Testis (tissue), 3 donors: ENCODE measurements around the gene OST4. TPM values are rescaled to one million over a fixed set of nuclear protein-coding genes. Genes with fewer than 3 reads are reported as not detected.

Experiments
- DNase-seq: peaks from one replicate; pipeline ENCODE4 v3.0.0-alpha.2; 2019
- H3K27ac ChIP-seq, 2 donors: fragments of 200-600 bp; sonication (generic); one replicate each; pipeline ENCODE4 v1.5.1; 2019
- H3K27me3 ChIP-seq: fragments of 200-600 bp; sonication (generic); one replicate; pipeline ENCODE4 v1.5.1; 2019
- H3K36me3 ChIP-seq: fragments of 200-600 bp; sonication (generic); one replicate; pipeline ENCODE4 v1.5.1; 2017; ENCODE audit warnings: low read depth; ENCODE audit errors: missing control alignments
- H3K4me1 ChIP-seq: fragments of 200-600 bp; sonication (generic); one replicate; pipeline ENCODE4 v1.5.1; 2019
- H3K4me3 ChIP-seq, 2 donors: fragments of 200-600 bp; sonication (generic); one replicate each; pipeline ENCODE4 v1.5.1; 2017 to 2019
- H3K9me3 ChIP-seq: fragments of 200-600 bp; sonication (generic); one replicate; pipeline ENCODE4 v1.5.1; 2017
- POLR2A ChIP-seq: fragments of 450-650 bp; IDR thresholded peaks from one replicate; pipeline ENCODE4 v1.6.1; 2017; ENCODE audit warnings: antibody characterized with exemption, mild to moderate bottlenecking, moderate library complexity
- WGBS, 2 donors: methylation state at CpG; one replicate each; pipeline ENCODE4 v1.1.5; 2018; 5-methylcytosine and 5-hydroxymethylcytosine counted together
- intact Hi-C: fragments of 100-400 bp; cut with DNase I; formaldehyde crosslinking; loops from one replicate; pipeline ENCODE4 v1.15.1; 2023; ENCODE audit warnings: low total_unique reads
- polyA plus RNA-seq: library from polyadenylated mRNA; stranded (reverse); fragments of 350-450 nt; fragmentation: Illumina TruSeq; extraction: RNeasy Lipid Tissue Mini Kit (QIAGEN cat#74804); gene quantifications from one replicate; pipeline ENCODE4 v1.2.3, GENCODE V29; 2014; ENCODE audit warnings: low read depth, low replicate concordance; ENCODE audit not compliant: insufficient read depth
- total RNA-seq, 2 donors: library from RNA; depleted of rRNA; stranded (reverse); fragments of >200 nt; gene quantifications; one replicate each; pipeline ENCODE4 v1.2.3, GENCODE V29; 2016
- TF ChIP-seq, protein P1 (sequence below), 3 experiments: fragments of 450-650 bp in 2 of 3; fragments of 200-600 bp in 1 of 3; sonication (generic) in 1 of 3; IDR thresholded peaks; one replicate each; pipeline ENCODE4 v1.5.1; 2016 to 2019; ENCODE audit warnings: antibody characterized with exemption in 3 of 3, mild to moderate bottlenecking in 2 of 3, moderate library complexity in 1 of 3

The OST4 gene
- total and polyA plus RNA-seq, 3 donors from 2014 or later, result 220 to 297 (median 262) TPM

DNA sequence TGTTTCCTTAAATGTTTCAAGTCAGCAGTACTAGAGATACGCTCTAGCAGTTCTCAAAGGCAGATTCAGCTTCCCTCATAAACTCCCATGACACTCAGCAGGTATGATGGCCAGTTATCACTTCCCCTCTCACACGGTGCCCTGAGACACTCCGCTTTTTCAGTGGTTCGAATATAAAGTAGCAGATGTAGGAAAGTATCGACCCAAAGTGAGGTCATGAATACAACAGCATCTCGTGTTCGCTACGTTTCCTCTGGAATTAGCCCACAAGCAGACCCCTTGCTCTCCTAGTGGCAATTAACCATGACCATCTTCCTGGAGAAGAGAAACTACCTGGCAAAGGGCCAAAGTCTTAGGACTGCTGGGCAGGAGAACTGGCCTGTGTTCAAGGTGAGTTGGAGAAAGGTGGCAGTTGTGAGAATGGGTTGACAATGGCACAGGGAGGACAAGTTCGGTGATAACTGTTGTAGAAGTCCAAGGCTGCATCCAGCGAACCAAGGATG, 29.2 kb downstream of the OST4 start:
- Histone ChIP-seq H3K27ac (no peak overlapping the region), H3K9me3 (no peaks in the 10 kb centered on the region), H3K4me3 (no peak overlapping the region), H3K4me1 (no peaks in the 10 kb centered on the region), H3K36me3 (no peaks in the 10 kb centered on the region), H3K27me3 (no peaks in the 10 kb centered on the region)
- no peak for DNase-seq
- TF ChIP-seq, protein P1, sequence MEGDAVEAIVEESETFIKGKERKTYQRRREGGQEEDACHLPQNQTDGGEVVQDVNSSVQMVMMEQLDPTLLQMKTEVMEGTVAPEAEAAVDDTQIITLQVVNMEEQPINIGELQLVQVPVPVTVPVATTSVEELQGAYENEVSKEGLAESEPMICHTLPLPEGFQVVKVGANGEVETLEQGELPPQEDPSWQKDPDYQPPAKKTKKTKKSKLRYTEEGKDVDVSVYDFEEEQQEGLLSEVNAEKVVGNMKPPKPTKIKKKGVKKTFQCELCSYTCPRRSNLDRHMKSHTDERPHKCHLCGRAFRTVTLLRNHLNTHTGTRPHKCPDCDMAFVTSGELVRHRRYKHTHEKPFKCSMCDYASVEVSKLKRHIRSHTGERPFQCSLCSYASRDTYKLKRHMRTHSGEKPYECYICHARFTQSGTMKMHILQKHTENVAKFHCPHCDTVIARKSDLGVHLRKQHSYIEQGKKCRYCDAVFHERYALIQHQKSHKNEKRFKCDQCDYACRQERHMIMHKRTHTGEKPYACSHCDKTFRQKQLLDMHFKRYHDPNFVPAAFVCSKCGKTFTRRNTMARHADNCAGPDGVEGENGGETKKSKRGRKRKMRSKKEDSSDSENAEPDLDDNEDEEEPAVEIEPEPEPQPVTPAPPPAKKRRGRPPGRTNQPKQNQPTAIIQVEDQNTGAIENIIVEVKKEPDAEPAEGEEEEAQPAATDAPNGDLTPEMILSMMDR (IDR thresholded peaks at IDR 0.05), result no peak
- TF ChIP-seq POLR2A, result no peak
- 60 to 62% methylated on average over 10 of the region's 10 CpGs for WGBS, 2 donors
- intact Hi-C loops, result no loop called here

DNA sequence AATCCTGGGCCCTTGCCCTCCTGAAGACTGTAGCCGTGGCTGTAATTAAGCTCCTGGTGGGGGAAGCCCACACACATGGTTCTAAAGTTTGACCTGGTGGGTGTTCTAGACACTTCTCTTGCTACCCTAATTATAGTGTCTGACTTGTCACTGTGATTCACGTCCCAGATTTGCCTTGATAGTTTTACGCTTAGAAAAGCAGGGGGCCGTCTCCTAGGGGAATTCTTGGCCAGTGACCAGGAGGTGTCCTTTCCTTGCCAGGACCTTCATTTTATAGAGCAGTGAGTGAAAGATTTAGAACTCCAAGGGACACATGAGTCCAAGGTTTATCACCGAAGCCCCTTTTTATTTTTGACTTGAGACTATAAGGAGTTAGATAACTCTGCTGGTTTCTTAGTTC, 29.7 kb downstream of the OST4 start:
- Histone ChIP-seq H3K36me3 (no peaks in the 10 kb centered on the region), H3K9me3 (no peaks in the 10 kb centered on the region), H3K27me3 (no peaks in the 10 kb centered on the region), H3K4me1 (no peaks in the 10 kb centered on the region), H3K27ac (no peak overlapping the region), H3K4me3 (no peak overlapping the region)
- no peak for TF ChIP-seq POLR2A
- TF ChIP-seq, protein P1 (IDR thresholded peaks at IDR 0.05), result no peak
- WGBS, 2 donors, result 41 to 45% methylated on average over 5 of the region's 5 CpGs
- intact Hi-C loops, result no loop called here
- no peak for DNase-seq

DNA sequence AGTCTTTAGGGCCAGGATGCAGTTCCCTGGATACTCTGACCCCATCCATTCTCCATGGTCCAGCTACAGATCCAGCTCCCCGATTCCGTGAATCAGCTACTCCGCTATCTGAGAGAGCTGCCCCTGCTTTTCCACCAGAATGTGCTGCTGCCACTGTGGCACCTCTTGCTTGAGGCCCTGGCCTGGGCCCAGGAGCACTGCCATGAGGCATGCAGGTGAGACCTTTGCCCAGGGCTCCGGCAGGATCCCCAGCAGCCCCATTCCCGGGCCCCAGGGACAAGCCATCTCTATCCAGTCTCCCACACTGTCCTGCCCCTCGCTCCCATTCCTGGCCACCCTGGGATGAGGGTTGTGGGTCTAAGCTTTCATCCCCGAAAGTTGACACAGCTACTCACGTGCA, 31.2 kb downstream of the OST4 start:
- Histone ChIP-seq H3K4me1 (no peaks in the 10 kb centered on the region), H3K9me3 (no peaks in the 10 kb centered on the region), H3K27ac (no peak overlapping the region), H3K27me3 (no peaks in the 10 kb centered on the region), H3K4me3 (no peak overlapping the region), H3K36me3 (no peaks in the 10 kb centered on the region)
- WGBS, 2 donors, result 94 to 95% methylated on average over 7 to 8 of the region's 8 CpGs
- TF ChIP-seq, protein P1 (IDR thresholded peaks at IDR 0.05), result no peak
- no peak for TF ChIP-seq POLR2A
- DNase-seq, result no peak
- intact Hi-C loops, result no loop called here

DNA sequence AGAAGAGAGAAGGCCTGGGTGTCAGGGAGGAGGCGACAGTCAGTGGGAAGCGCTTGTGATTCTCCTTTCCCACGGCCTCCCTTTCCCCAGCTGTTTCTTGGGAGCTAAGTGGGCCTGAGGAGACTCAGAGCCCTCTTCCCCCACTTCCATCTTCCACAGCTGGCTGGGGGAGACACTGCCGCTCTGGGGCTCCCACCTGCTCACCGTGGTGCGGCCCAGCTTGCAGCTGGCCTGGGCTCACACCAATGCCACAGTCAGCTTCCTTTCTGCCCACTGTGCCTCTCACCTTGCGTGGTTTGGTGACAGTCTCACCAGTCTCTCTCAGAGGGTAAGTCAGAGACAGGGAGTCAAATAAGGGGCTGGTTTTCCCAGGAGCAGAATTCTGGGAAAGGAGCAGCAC, 31.6 kb downstream of the OST4 start:
- H3K27me3 ChIP-seq, result no peaks in the 10 kb centered on the region
- DNase-seq, result no peak
- H3K4me3 ChIP-seq, result no peak overlapping the region
- TF ChIP-seq POLR2A, result no peak
- TF ChIP-seq, protein P1 (IDR thresholded peaks at IDR 0.05), result no peak
- peaks cover 4% of the 10 kb centered on the region for H3K4me1 ChIP-seq
- no peaks in the 10 kb centered on the region for H3K9me3 ChIP-seq
- WGBS, 2 donors, result 91 to 99% methylated on average over 7 of the region's 7 CpGs
- H3K36me3 ChIP-seq, result no peaks in the 10 kb centered on the region
- intact Hi-C loops, result no loop called here
- H3K27ac ChIP-seq, result no peak overlapping the region

DNA sequence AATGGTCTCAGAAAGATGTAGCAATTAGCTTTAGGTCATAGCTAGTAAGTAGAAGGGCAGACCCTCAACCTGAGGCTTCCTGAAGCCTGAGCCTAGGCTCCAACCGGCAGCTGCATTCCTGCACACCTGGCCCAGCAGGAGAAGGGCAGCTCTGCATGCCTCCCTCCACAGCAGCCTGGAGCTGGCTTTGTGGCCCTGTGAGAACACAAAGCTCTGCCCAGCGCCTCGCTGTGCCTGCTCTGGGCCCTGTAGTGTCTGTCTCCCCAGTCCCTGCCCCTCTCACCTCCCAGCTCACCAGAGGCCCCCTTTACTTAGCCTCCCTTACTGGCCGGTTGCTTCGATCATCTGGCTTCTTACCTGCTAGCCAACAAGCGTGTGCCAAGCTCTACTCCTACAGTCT, 32.0 kb downstream of the OST4 start:
- intact Hi-C loops, result no loop called here
- no peak for DNase-seq
- no peaks in the 10 kb centered on the region for H3K36me3 ChIP-seq

More for the DNA sequence above, 32.0 kb downstream of the OST4 start:
- TF ChIP-seq, protein P1 (IDR thresholded peaks at IDR 0.05), result no peak
- no peak for TF ChIP-seq POLR2A
- H3K27me3 ChIP-seq, result no peaks in the 10 kb centered on the region
- no peaks in the 10 kb centered on the region for H3K9me3 ChIP-seq
- peaks cover 4% of the 10 kb centered on the region for H3K4me1 ChIP-seq
- WGBS, 2 donors, result 90 to 94% methylated on average over 6 of the region's 6 CpGs
- H3K27ac ChIP-seq, result no peak overlapping the region
- H3K4me3 ChIP-seq, result no peak overlapping the region
